Measurements from ENCODE around the gene KCND2. TPM values are rescaled to one million over a fixed set of nuclear protein-coding genes. Genes with fewer than 3 reads are reported as not detected.

Gene KCND2
- total RNA-seq, 2 experiments from 2014 or later = not detected

GRCh38 chr7:120615703-120616102, 342.7 kb downstream of the KCND2 start:
- Mint-ChIP-seq H3K36me3 (ENCODE audit: low read depth) (no peaks in the 10 kb centered on the region), H3K4me1 (no peaks in the 10 kb centered on the region), H3K9me3 (peaks cover 3% of the 10 kb centered on the region), H3K4me3 (no peak overlapping the region), H3K27me3 (no peaks in the 10 kb centered on the region), H3K27ac (no peak overlapping the region)
- ChIA-PET CTCF (no interaction called here), POLR2A (no interaction called here)
- no peak for DNase-seq

GRCh38 chr7:120617275-120617674, 344.3 kb downstream of the KCND2 start:
- H3K9me3 Mint-ChIP-seq = no peaks in the 10 kb centered on the region
- POLR2A ChIA-PET = no interaction called here
- CTCF ChIA-PET = no interaction called here
- no peaks in the 10 kb centered on the region for H3K4me1 Mint-ChIP-seq
- no peaks in the 10 kb centered on the region for H3K27me3 Mint-ChIP-seq
- no peak overlapping the region for H3K27ac Mint-ChIP-seq
- no peak for DNase-seq
- H3K4me3 Mint-ChIP-seq = no peak overlapping the region
- H3K36me3 Mint-ChIP-seq (ENCODE audit: low read depth) = no peaks in the 10 kb centered on the region

- Mint-ChIP-seq H3K27me3 (no peaks in the 10 kb centered on the region), H3K36me3 (ENCODE audit: low read depth) (no peaks in the 10 kb centered on the region), H3K9me3 (no peaks in the 10 kb centered on the region), H3K4me1 (no peaks in the 10 kb centered on the region), H3K27ac (no peak overlapping the region), H3K4me3 (no peak overlapping the region)
- ChIA-PET POLR2A (no interaction called here), CTCF (interaction anchor here (0.6 kb wide), 1 partner anchor 703 kb away, joined by 3 read pairs; no protein-coding TSS in a partner anchor)
- DNase-seq = no peak
Observed at GRCh38 chr7:120628251-120628650, 355.3 kb downstream of the KCND2 start.

GRCh38 chr7:120639884-120640283, 366.9 kb downstream of the KCND2 start:
- H3K27me3 Mint-ChIP-seq = no peaks in the 10 kb centered on the region
- CTCF ChIA-PET = no interaction called here
- DNase-seq = no peak
- H3K4me1 Mint-ChIP-seq = no peaks in the 10 kb centered on the region
- H3K36me3 Mint-ChIP-seq (ENCODE audit: low read depth) = no peaks in the 10 kb centered on the region
- no peak overlapping the region for H3K4me3 Mint-ChIP-seq
- H3K27ac Mint-ChIP-seq = no peak overlapping the region
- no peaks in the 10 kb centered on the region for H3K9me3 Mint-ChIP-seq
- POLR2A ChIA-PET = no interaction called here

GRCh38 chr7:120645966-120646365, 373.0 kb downstream of the KCND2 start:
- Mint-ChIP-seq H3K9me3 (peaks cover 6% of the 10 kb centered on the region), H3K27ac (no peak overlapping the region), H3K27me3 (no peaks in the 10 kb centered on the region), H3K36me3 (ENCODE audit: low read depth) (no peaks in the 10 kb centered on the region), H3K4me1 (no peaks in the 10 kb centered on the region), H3K4me3 (no peak overlapping the region)
- DNase-seq = no peak
- POLR2A ChIA-PET = no interaction called here
- CTCF ChIA-PET = no interaction called here

- Mint-ChIP-seq H3K9me3 (peaks cover 2% of the 10 kb centered on the region), H3K27me3 (no peaks in the 10 kb centered on the region), H3K4me3 (no peak overlapping the region), H3K4me1 (no peaks in the 10 kb centered on the region), H3K27ac (no peak overlapping the region), H3K36me3 (ENCODE audit: low read depth) (no peaks in the 10 kb centered on the region)
- CTCF ChIA-PET = no interaction called here
- DNase-seq = no peak
- POLR2A ChIA-PET = no interaction called here
Observed at GRCh38 chr7:120654241-120654640, 381.3 kb downstream of the KCND2 start.

GRCh38 chr7:120658516-120658915, 385.5 kb downstream of the KCND2 start:
- Mint-ChIP-seq H3K4me3 (no peak overlapping the region), H3K4me1 (no peaks in the 10 kb centered on the region), H3K27me3 (no peaks in the 10 kb centered on the region), H3K9me3 (no peaks in the 10 kb centered on the region), H3K27ac (no peak overlapping the region), H3K36me3 (ENCODE audit: low read depth) (no peaks in the 10 kb centered on the region)
- ChIA-PET POLR2A (no interaction called here), CTCF (no interaction called here)
- no peak for DNase-seq

- CTCF ChIA-PET = no interaction called here
- H3K4me3 Mint-ChIP-seq = no peak overlapping the region
- H3K27ac Mint-ChIP-seq = no peak overlapping the region
- no peaks in the 10 kb centered on the region for H3K36me3 Mint-ChIP-seq (ENCODE audit: low read depth)
- no peaks in the 10 kb centered on the region for H3K27me3 Mint-ChIP-seq
- DNase-seq = no peak
- POLR2A ChIA-PET = no interaction called here
- H3K4me1 Mint-ChIP-seq = no peaks in the 10 kb centered on the region
- no peaks in the 10 kb centered on the region for H3K9me3 Mint-ChIP-seq
Observed at GRCh38 chr7:120662291-120662690, 389.3 kb downstream of the KCND2 start.

GRCh38 chr7:120665068-120665467, 392.1 kb downstream of the KCND2 start:
- Mint-ChIP-seq H3K27me3 (no peaks in the 10 kb centered on the region), H3K27ac (no peak overlapping the region), H3K36me3 (ENCODE audit: low read depth) (no peaks in the 10 kb centered on the region), H3K4me3 (no peak overlapping the region), H3K9me3 (no peaks in the 10 kb centered on the region), H3K4me1 (no peaks in the 10 kb centered on the region)
- CTCF ChIA-PET = no interaction called here
- DNase-seq = no peak
- POLR2A ChIA-PET = no interaction called here

GRCh38 chr7:120675076-120675475, 402.1 kb downstream of the KCND2 start:
- no peaks in the 10 kb centered on the region for H3K9me3 Mint-ChIP-seq
- H3K27me3 Mint-ChIP-seq = no peaks in the 10 kb centered on the region
- POLR2A ChIA-PET = no interaction called here

GRCh38 chr7:120677535-120677934, 404.6 kb downstream of the KCND2 start:
- H3K27ac Mint-ChIP-seq = no peak overlapping the region
- H3K36me3 Mint-ChIP-seq (ENCODE audit: low read depth) = no peaks in the 10 kb centered on the region
- ChIA-PET CTCF (no interaction called here), POLR2A (no interaction called here)
- H3K9me3 Mint-ChIP-seq = no peaks in the 10 kb centered on the region
- H3K4me1 Mint-ChIP-seq = no peaks in the 10 kb centered on the region
- no peaks in the 10 kb centered on the region for H3K27me3 Mint-ChIP-seq
- H3K4me3 Mint-ChIP-seq = no peak overlapping the region
- no peak for DNase-seq

More at GRCh38 chr7:120675076-120675475, 402.1 kb downstream of the KCND2 start:
- Mint-ChIP-seq H3K4me1 (no peaks in the 10 kb centered on the region), H3K27ac (no peak overlapping the region), H3K4me3 (no peak overlapping the region), H3K36me3 (ENCODE audit: low read depth) (no peaks in the 10 kb centered on the region)
- DNase-seq = no peak
- CTCF ChIA-PET = no interaction called here

GRCh38 chr7:120680985-120681384, 408.0 kb downstream of the KCND2 start:
- no peak for DNase-seq
- H3K36me3 Mint-ChIP-seq (ENCODE audit: low read depth) = no peaks in the 10 kb centered on the region
- H3K4me3 Mint-ChIP-seq = no peak overlapping the region
- ChIA-PET CTCF (no interaction called here), POLR2A (no interaction called here)
- H3K27ac Mint-ChIP-seq = no peak overlapping the region
- H3K4me1 Mint-ChIP-seq = no peaks in the 10 kb centered on the region
- H3K27me3 Mint-ChIP-seq = no peaks in the 10 kb centered on the region
- H3K9me3 Mint-ChIP-seq = no peaks in the 10 kb centered on the region

GRCh38 chr7:120684463-120684862, 411.5 kb downstream of the KCND2 start:
- Mint-ChIP-seq H3K4me1 (no peaks in the 10 kb centered on the region), H3K27me3 (no peaks in the 10 kb centered on the region), H3K4me3 (no peak overlapping the region), H3K36me3 (ENCODE audit: low read depth) (no peaks in the 10 kb centered on the region), H3K9me3 (no peaks in the 10 kb centered on the region), H3K27ac (no peak overlapping the region)
- CTCF ChIA-PET = no interaction called here
- POLR2A ChIA-PET = no interaction called here
- DNase-seq = no peak

GRCh38 chr7:120691915-120692314, 418.9 kb downstream of the KCND2 start:
- Mint-ChIP-seq H3K4me3 (no peak overlapping the region), H3K27ac (no peak overlapping the region), H3K36me3 (ENCODE audit: low read depth) (no peaks in the 10 kb centered on the region), H3K4me1 (no peaks in the 10 kb centered on the region), H3K9me3 (no peaks in the 10 kb centered on the region), H3K27me3 (no peaks in the 10 kb centered on the region)
- POLR2A ChIA-PET = no interaction called here
- CTCF ChIA-PET = no interaction called here
- DNase-seq = no peak

GRCh38 chr7:120695848-120696247, 422.9 kb downstream of the KCND2 start:
- ChIA-PET POLR2A (no interaction called here), CTCF (no interaction called here)
- H3K9me3 Mint-ChIP-seq = no peaks in the 10 kb centered on the region
- no peaks in the 10 kb centered on the region for H3K36me3 Mint-ChIP-seq (ENCODE audit: low read depth)
- DNase-seq = no peak
- no peak overlapping the region for H3K4me3 Mint-ChIP-seq
- H3K27ac Mint-ChIP-seq = no peak overlapping the region
- H3K27me3 Mint-ChIP-seq = no peaks in the 10 kb centered on the region
- no peaks in the 10 kb centered on the region for H3K4me1 Mint-ChIP-seq
